ENCODE results near the gene RAPGEF2. TPM values are rescaled to one million over a fixed set of nuclear protein-coding genes. Genes with fewer than 3 reads are reported as not detected.

The RAPGEF2 gene
- total and polyA plus RNA-seq, 9 of the 15 experiments (the other 6 are each of a cell fraction or from before 2014, with no cell fraction given): 3.1 to 32.6 (median 23.1) TPM

GRCh38 chr4:159289682-159290081, 186.8 kb downstream of the RAPGEF2 start (continued):
- TF ChIP-seq, protein P1, sequence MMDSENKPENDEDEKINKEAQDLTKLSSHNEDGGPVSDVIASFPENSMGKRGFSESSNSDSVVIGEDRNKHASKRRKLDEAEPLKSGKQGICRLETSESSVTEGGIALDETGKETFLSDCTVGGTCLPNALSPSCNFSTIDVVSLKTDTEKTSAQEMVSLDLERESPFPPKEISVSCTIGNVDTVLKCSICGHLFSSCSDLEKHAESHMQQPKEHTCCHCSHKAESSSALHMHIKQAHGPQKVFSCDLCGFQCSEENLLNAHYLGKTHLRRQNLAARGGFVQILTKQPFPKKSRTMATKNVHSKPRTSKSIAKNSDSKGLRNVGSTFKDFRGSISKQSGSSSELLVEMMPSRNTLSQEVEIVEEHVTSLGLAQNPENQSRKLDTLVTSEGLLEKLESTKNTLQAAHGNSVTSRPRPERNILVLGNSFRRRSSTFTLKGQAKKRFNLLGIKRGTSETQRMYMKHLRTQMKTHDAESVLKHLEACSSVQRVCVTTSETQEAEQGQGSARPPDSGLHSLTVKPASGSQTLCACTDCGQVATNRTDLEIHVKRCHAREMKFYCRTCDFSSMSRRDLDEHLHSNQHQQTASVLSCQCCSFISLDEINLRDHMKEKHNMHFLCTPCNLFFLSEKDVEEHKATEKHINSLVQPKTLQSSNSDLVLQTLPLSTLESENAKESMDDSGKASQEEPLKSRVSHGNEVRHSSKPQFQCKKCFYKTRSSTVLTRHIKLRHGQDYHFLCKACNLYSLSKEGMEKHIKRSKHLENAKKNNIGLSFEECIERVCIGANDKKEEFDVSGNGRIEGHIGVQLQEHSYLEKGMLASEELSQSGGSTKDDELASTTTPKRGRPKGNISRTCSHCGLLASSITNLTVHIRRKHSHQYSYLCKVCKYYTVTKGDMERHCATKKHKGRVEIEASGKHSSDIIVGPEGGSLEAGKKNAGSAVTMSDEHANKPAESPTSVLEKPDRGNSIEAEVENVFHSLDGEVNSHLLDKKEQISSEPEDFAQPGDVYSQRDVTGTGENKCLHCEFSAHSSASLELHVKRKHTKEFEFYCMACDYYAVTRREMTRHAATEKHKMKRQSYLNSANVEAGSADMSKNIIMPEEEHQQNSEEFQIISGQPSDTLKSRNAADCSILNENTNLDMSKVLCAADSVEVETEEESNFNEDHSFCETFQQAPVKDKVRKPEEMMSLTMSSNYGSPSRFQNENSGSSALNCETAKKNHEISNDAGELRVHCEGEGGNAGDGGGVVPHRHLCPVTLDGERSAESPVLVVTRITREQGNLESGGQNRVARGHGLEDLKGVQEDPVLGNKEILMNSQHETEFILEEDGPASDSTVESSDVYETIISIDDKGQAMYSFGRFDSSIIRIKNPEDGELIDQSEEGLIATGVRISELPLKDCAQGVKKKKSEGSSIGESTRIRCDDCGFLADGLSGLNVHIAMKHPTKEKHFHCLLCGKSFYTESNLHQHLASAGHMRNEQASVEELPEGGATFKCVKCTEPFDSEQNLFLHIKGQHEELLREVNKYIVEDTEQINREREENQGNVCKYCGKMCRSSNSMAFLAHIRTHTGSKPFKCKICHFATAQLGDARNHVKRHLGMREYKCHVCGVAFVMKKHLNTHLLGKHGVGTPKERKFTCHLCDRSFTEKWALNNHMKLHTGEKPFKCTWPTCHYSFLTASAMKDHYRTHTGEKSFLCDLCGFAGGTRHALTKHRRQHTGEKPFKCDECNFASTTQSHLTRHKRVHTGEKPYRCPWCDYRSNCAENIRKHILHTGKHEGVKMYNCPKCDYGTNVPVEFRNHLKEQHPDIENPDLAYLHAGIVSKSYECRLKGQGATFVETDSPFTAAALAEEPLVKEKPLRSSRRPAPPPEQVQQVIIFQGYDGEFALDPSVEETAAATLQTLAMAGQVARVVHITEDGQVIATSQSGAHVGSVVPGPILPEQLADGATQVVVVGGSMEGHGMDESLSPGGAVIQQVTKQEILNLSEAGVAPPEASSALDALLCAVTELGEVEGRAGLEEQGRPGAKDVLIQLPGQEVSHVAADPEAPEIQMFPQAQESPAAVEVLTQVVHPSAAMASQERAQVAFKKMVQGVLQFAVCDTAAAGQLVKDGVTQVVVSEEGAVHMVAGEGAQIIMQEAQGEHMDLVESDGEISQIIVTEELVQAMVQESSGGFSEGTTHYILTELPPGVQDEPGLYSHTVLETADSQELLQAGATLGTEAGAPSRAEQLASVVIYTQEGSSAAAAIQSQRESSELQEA (IDR thresholded peaks at IDR 0.05; ENCODE audit: low read depth): no peak
- TF ChIP-seq ZNF217 (CRISPR knock-in tag; IDR thresholded peaks at IDR 0.05) (no peak), RBM39 (optimal IDR thresholded peaks at IDR 0.05; ENCODE audit: low read depth, low read length) (no peak), BRD4 (IDR thresholded peaks at IDR 0.05) (no peak), ZFP36 (IDR thresholded peaks at IDR 0.05; ENCODE audit: low read depth, low read length, partially characterized antibody) (no peak), DPF2 (IDR thresholded peaks at IDR 0.05) (no peak), ZNF121 (CRISPR knock-in tag; conservative IDR thresholded peaks at IDR 0.05) (no peak), ZNF586 (CRISPR knock-in tag; conservative IDR thresholded peaks at IDR 0.05) (no peak), PHF8 (IDR thresholded peaks at IDR 0.05; ENCODE audit: borderline replicate concordance, low read length) (no peak), POLR2G (IDR thresholded peaks at IDR 0.05; ENCODE audit: low read depth, low read length) (no peak), NCOA1 (IDR thresholded peaks at IDR 0.05; ENCODE audit: low read depth) (no peak), BRF1 (IDR thresholded peaks at IDR 0.05; ENCODE audit: borderline replicate concordance, extremely low read depth, insufficient read length) (no peak), POLR2A (conservative IDR thresholded peaks at IDR 0.05) (no peak), VEZF1 (CRISPR knock-in tag; IDR thresholded peaks at IDR 0.05) (no peak), ZNF561 (CRISPR knock-in tag; conservative IDR thresholded peaks at IDR 0.05) (no peak), ZNF24 (IDR thresholded peaks at IDR 0.05) (no peak)
- TF ChIP-seq, protein P2, sequence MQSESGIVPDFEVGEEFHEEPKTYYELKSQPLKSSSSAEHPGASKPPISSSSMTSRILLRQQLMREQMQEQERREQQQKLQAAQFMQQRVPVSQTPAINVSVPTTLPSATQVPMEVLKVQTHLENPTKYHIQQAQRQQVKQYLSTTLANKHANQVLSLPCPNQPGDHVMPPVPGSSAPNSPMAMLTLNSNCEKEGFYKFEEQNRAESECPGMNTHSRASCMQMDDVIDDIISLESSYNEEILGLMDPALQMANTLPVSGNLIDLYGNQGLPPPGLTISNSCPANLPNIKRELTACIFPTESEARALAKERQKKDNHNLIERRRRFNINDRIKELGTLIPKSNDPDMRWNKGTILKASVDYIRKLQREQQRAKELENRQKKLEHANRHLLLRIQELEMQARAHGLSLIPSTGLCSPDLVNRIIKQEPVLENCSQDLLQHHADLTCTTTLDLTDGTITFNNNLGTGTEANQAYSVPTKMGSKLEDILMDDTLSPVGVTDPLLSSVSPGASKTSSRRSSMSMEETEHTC (IDR thresholded peaks at IDR 0.05): no peak
- TF ChIP-seq, protein P3, sequence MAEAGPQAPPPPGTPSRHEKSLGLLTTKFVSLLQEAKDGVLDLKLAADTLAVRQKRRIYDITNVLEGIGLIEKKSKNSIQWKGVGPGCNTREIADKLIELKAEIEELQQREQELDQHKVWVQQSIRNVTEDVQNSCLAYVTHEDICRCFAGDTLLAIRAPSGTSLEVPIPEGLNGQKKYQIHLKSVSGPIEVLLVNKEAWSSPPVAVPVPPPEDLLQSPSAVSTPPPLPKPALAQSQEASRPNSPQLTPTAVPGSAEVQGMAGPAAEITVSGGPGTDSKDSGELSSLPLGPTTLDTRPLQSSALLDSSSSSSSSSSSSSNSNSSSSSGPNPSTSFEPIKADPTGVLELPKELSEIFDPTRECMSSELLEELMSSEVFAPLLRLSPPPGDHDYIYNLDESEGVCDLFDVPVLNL (CRISPR knock-in tag; IDR thresholded peaks at IDR 0.05; ENCODE audit: low read depth): no peak
